RWPE1 (cell line): ENCODE results near the gene MT1G.

Source experiments
- CTCF ChIA-PET: fragments of 350-600 bp; sonication (Branson Sonifier 250); formaldehyde crosslinking; extraction: SDS; loops from one replicate; lab custom pipeline; 2021; lab: Yijun Ruan, JAX
- POLR2A ChIA-PET: fragments of 400-600 bp; formaldehyde crosslinking; extraction: SDS; loops from one replicate; lab custom pipeline; 2020; ENCODE audit warnings: antibody characterized with exemption; ENCODE audit not compliant: low non-redundant PET; lab: Yijun Ruan, JAX
- DNase-seq: peaks from one replicate; pipeline ENCODE4 v3.0.0; 2012; ENCODE audit warnings: low spot score
- H3K27ac ChIP-seq: fragments of 450-650 bp; 2 replicates; pipeline ENCODE4 v1.5.1; 2017
- CTCF ChIP-seq: fragments of 450-650 bp; conservative IDR thresholded peaks from 2 replicates; pipeline ENCODE4 v1.5.1; 2017; ENCODE audit warnings: low read depth, mild to moderate bottlenecking

The MT1G gene

DNA sequence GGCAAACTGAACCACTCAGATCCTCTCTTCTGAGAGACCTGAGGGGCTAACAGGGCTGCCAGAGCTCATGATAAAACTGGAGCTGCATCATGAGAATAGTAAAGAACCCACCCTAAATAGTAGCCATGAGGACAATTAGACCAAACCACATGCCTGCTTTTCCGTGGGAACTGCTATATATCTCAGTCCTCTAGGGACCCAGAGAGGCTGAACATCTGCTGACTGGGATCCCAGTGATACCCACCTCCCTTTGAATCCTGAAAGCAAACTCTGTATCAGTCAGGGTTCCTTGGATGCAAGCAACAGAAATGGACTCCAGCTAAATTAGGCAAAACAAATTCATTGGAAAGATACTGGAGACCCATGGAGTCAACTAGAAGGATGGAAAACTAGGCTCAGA lies 20.9 kb upstream of the MT1G start:
- no peak for DNase-seq
- peak overlapping the region; percentile 82 for H3K27ac ChIP-seq
- ChIA-PET POLR2A (interaction anchor here (0.7 to 1.0 kb wide), 2 partner anchors 63 to 81 kb away, joined by 3 to 5 read pairs; partner anchors contain the start of genes MT1E and MT2A), CTCF (interaction anchor here (0.5 to 1.3 kb wide), 2 partner anchors 13 to 15 kb away, joined by 3 read pairs; no protein-coding TSS in a partner anchor)
- TF ChIP-seq CTCF = no peak

GRCh38 chr16:56686758-56687157 lies 18.9 kb upstream of the MT1G start:
- peak overlapping the region; percentile 99 for H3K27ac ChIP-seq
- no peak for DNase-seq
- no peak for TF ChIP-seq CTCF
- ChIA-PET POLR2A (interaction anchor here (0.7 kb wide), 1 partner anchor 111 kb away, joined by 3 read pairs; no protein-coding TSS in a partner anchor), CTCF (no interaction called here)

- POLR2A ChIA-PET = interaction anchor here (1.4 to 1.7 kb wide), 2 partner anchors 16 to 76 kb away, joined by 4 to 9 read pairs; partner anchors contain the start of gene MT2A
- CTCF ChIA-PET = interaction anchor here (1.2 kb wide), 1 partner anchor 105 kb away, joined by 5 read pairs; no protein-coding TSS in a partner anchor
- no peak for TF ChIP-seq CTCF
- H3K27ac ChIP-seq = peak overlapping the region; percentile 99
- DNase-seq = no peak
Measured at GRCh38 chr16:56684926-56685590, 17.2 kb upstream of the MT1G start.

GRCh38 chr16:56684256-56684925 lies 16.5 kb upstream of the MT1G start:
- ChIA-PET POLR2A (interaction anchor here (1.3 to 1.7 kb wide), 3 partner anchors 17 to 77 kb away, joined by 4 to 10 read pairs (median 9); partner anchors contain the start of gene MT2A), CTCF (interaction anchor here (0.5 to 1.2 kb wide), 2 partner anchors 104 to 1199 kb away, joined by 3 to 5 read pairs; no protein-coding TSS in a partner anchor)
- TF ChIP-seq CTCF = no peak
- H3K27ac ChIP-seq = peak overlapping the region; percentile 99
- no peak for DNase-seq

DNA sequence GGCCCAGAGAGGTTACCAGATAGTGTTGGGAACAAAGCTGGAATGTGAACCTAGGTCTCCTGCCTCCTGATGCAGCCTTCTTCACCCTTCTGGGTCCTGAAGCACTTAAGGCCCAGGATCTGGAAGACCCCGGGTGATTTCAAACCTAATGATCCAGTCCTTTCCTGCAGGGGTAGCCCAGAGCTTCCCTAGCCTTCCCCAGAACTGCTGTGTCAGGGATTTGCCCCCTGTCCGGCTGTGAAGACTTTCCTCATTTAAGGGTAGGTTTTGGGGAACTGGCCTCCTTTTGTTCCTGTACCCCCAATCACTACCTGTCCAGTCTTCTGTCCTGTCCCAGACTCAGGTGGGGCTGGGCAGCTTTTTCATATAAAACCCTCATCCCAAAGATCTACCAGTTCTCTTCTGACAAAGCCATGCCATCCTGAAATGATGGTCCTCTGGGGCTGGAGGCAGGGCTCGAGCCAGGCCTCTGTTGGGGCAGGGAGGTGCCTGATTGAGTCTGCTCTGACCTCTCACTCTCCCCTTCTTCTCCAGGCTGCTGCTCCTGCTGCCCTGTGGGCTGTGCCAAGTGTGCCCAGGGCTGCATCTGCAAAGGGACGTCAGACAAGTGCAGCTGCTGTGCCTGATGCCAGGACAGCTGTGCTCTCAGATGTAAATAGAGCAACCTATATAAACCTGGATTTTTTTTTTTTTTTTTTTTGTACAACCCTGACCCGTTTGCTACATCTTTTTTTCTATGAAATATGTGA lies 15.7 kb upstream of the MT1G start:
- DNase-seq = no peak
- no peak for TF ChIP-seq CTCF
- ChIA-PET POLR2A (interaction anchor here (0.6 to 1.8 kb wide), 6 partner anchors 17 to 80 kb away, joined by 3 to 10 read pairs (median 4); partner anchors contain the start of genes MT1E and MT2A), CTCF (interaction anchor here (0.5 to 1.2 kb wide), 5 partner anchors 14 to 1198 kb away, joined by 3 to 6 read pairs (median 5); no protein-coding TSS in a partner anchor)
- peak overlapping the region; percentile 99 for H3K27ac ChIP-seq
